HEK293 (cell line): ENCODE measurements around the gene ALOX12B.

ENCODE experiments used
- TSHZ1 ChIP-seq: fragments of 450-650 bp; formaldehyde crosslinking; IDR thresholded peaks from 2 replicates; pipeline ENCODE4 v1.5.1; 2016; ENCODE audit warnings: missing biosample characterization, missing genetic modification characterization, borderline replicate concordance
- ZNF335 ChIP-seq: fragments of 450-650 bp; formaldehyde crosslinking; conservative IDR thresholded peaks from 2 replicates; pipeline ENCODE4 v1.5.1; 2016; ENCODE audit warnings: missing biosample characterization, missing genetic modification characterization
- ZNF76 ChIP-seq: fragments of 450-650 bp; formaldehyde crosslinking; IDR thresholded peaks from 2 replicates; pipeline ENCODE4; 2016; ENCODE audit warnings: low read depth, missing biosample characterization, missing genetic modification characterization, borderline replicate concordance
- TF ChIP-seq, protein P1 (sequence below): fragments of 450-650 bp; formaldehyde crosslinking; IDR thresholded peaks from 2 replicates; pipeline ENCODE4 v1.5.1; 2016; ENCODE audit warnings: missing biosample characterization, missing genetic modification characterization

GRCh38 chr17:8047769-8048110 lies 39.8 kb downstream of the ALOX12B start:
- TF ChIP-seq ZNF76 (tag by site-specific recombination) (no peak), ZNF335 (tag by site-specific recombination) (no peak), TSHZ1 (tag by site-specific recombination) (no peak)
- TF ChIP-seq, protein P1, sequence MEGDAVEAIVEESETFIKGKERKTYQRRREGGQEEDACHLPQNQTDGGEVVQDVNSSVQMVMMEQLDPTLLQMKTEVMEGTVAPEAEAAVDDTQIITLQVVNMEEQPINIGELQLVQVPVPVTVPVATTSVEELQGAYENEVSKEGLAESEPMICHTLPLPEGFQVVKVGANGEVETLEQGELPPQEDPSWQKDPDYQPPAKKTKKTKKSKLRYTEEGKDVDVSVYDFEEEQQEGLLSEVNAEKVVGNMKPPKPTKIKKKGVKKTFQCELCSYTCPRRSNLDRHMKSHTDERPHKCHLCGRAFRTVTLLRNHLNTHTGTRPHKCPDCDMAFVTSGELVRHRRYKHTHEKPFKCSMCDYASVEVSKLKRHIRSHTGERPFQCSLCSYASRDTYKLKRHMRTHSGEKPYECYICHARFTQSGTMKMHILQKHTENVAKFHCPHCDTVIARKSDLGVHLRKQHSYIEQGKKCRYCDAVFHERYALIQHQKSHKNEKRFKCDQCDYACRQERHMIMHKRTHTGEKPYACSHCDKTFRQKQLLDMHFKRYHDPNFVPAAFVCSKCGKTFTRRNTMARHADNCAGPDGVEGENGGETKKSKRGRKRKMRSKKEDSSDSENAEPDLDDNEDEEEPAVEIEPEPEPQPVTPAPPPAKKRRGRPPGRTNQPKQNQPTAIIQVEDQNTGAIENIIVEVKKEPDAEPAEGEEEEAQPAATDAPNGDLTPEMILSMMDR (tag by site-specific recombination) = no peak
